GM19468 (cell line): ENCODE results near the gene TAF4.

Source experiments
- ATAC-seq: cut with Tn5 transposase; IDR thresholded peaks from one replicate; pipeline ENCODE4 v1.9.1; 2021; ENCODE audit warnings: mild to moderate bottlenecking, moderate library complexity, moderate number of reproducible peaks; ENCODE audit not compliant: unreplicated experiment; ENCODE audit errors: extremely low read depth

The TAF4 gene

GRCh38 chr20:61968932-61969331 is 96.7 kb downstream of the TAF4 start:
- no peak for ATAC-seq

GRCh38 chr20:61968036-61968810 is 97.5 kb downstream of the TAF4 start:
- ATAC-seq = no peak

- no peak for ATAC-seq
Observed at GRCh38 chr20:61967300-61967699, 98.4 kb downstream of the TAF4 start.

GRCh38 chr20:61966492-61967244 is 99.0 kb downstream of the TAF4 start:
- no peak for ATAC-seq

- no peak for ATAC-seq
Observed at GRCh38 chr20:61965606-61966491, 99.8 kb downstream of the TAF4 start.

GRCh38 chr20:61964675-61965605 is 100.7 kb downstream of the TAF4 start:
- ATAC-seq = no peak

- ATAC-seq = no peak
Observed at GRCh38 chr20:61963885-61964674, 101.6 kb downstream of the TAF4 start.

- no peak for ATAC-seq
Observed at GRCh38 chr20:61963149-61963548, 102.5 kb downstream of the TAF4 start.

GRCh38 chr20:61960836-61961235 is 104.8 kb downstream of the TAF4 start:
- ATAC-seq = no peak

GRCh38 chr20:61958773-61959700 is 106.6 kb downstream of the TAF4 start:
- ATAC-seq = no peak

GRCh38 chr20:61957961-61958715 is 107.5 kb downstream of the TAF4 start:
- ATAC-seq = no peak

- ATAC-seq = no peak
Observed at GRCh38 chr20:61956396-61957342, 109.0 kb downstream of the TAF4 start.

GRCh38 chr20:61955668-61956395 is 109.8 kb downstream of the TAF4 start:
- no peak for ATAC-seq

- ATAC-seq = no peak
Observed at GRCh38 chr20:61954276-61955021, 111.2 kb downstream of the TAF4 start.
